Measurements from ENCODE around the gene GAS2L1. TPM values are rescaled to one million over a fixed set of nuclear protein-coding genes. Genes with fewer than 3 reads are reported as not detected.

Gene GAS2L1
- total and polyA plus RNA-seq, 2 donors (not counting 3 experiments of a cell fraction or from before 2014, with no cell fraction given) = 30.5 to 44.0 TPM

GRCh38 chr22:29302402-29302680, 4.1 kb upstream of the GAS2L1 start:
- Histone ChIP-seq H4K20me1 (replicated peaks; ENCODE audit: control insufficient read depth, extremely low read depth, insufficient read depth, low read length) (no peaks in the 10 kb centered on the region), H3K9me3 (replicated peaks; ENCODE audit: control insufficient read depth, insufficient read depth, low read length) (no peaks in the 10 kb centered on the region), H3K4me3 (replicated peaks in 1 of 3; ENCODE audit: insufficient read depth in 1 of 3, low read depth in 1 of 3, low read length in 3 of 3) (no peak overlapping the region), H3K79me2 (ENCODE audit: control insufficient read depth, insufficient read depth, low read length) (peaks cover 2% of the 10 kb centered on the region), H3K9ac (replicated peaks; ENCODE audit: extremely low read depth, insufficient read depth, low read length) (no peak overlapping the region), H3K36me3 (ENCODE audit: control insufficient read depth in 2 of 2, extremely low read depth in 1 of 2, insufficient read depth in 2 of 2, low read length in 2 of 2) (peaks cover 12 to 28% of the 10 kb centered on the region in 2 experiments), H3K27me3 (ENCODE audit: control insufficient read depth in 2 of 2, insufficient read depth in 2 of 2, low read length in 2 of 2) (no peaks in the 10 kb centered on the region), H3K27ac (ENCODE audit: insufficient read depth, low read depth, low read length) (no peak overlapping the region), H3K4me1 (ENCODE audit: control insufficient read depth, extremely low read depth, insufficient read depth, low read length) (no peaks in the 10 kb centered on the region), H3K4me2 (ENCODE audit: insufficient read depth, low read length) (no peak overlapping the region), H2AFZ (ENCODE audit: low read depth, low read length) (no peak overlapping the region), H3K9me1 (replicated peaks; ENCODE audit: control insufficient read depth, extremely low read depth, insufficient read depth, low read length) (no peaks in the 10 kb centered on the region)
- DNase-seq (ENCODE audit: low read depth, low spot score) = no peak
- intact Hi-C loops (cut with micrococcal nuclease) (no loop called here), dilution Hi-C loops (cut with MboI; ENCODE audit: extremely low pct_ligation_motif_present, low sequenced_read_pairs) (no loop called here)
- no peak for TF ChIP-seq POLR2A (IDR thresholded peaks at IDR 0.05; ENCODE audit: low read depth, low read length)
- TF ChIP-seq GATA2 (IDR thresholded peaks at IDR 0.05; ENCODE audit: insufficient read depth, insufficient read length, low read depth, low read length) = no peak
- no peak for TF ChIP-seq FOS (IDR thresholded peaks at IDR 0.05; ENCODE audit: borderline replicate concordance, insufficient read depth, low read length)
- POLR2A ChIA-PET = no interaction called here
- FAIRE-seq = no peak
- CTCF ChIA-PET = interaction anchor here (2.0 kb wide), 2 partner anchors 11 to 57 kb away, joined by 7 to 13 read pairs; no protein-coding TSS in a partner anchor
- BruUV-seq (replicated peaks) = no TSS peak

GRCh38 chr22:29302681-29303465, 3.6 kb upstream of the GAS2L1 start:
- intact Hi-C loops (cut with micrococcal nuclease) (no loop called here), dilution Hi-C loops (cut with MboI; ENCODE audit: extremely low pct_ligation_motif_present, low sequenced_read_pairs) (no loop called here)
- H3K4me1 ChIP-seq (ENCODE audit: control insufficient read depth, extremely low read depth, insufficient read depth, low read length) = peaks cover 5% of the 10 kb centered on the region
- no peaks in the 10 kb centered on the region for H3K9me3 ChIP-seq (replicated peaks; ENCODE audit: control insufficient read depth, insufficient read depth, low read length)
- peaks cover 6% of the 10 kb centered on the region for H3K79me2 ChIP-seq (ENCODE audit: control insufficient read depth, insufficient read depth, low read length)
- no peak overlapping the region for H3K9ac ChIP-seq (replicated peaks; ENCODE audit: extremely low read depth, insufficient read depth, low read length)
- ChIA-PET CTCF (interaction anchor here (0.8 to 2.0 kb wide), 5 partner anchors 10 to 57 kb away, joined by 3 to 13 read pairs (median 7); no protein-coding TSS in a partner anchor), POLR2A (no interaction called here)
- H3K27me3 ChIP-seq (ENCODE audit: control insufficient read depth in 2 of 2, insufficient read depth in 2 of 2, low read length in 2 of 2) = no peaks in the 10 kb centered on the region
- no peak for DNase-seq (ENCODE audit: low read depth, low spot score)
- peaks cover 7 to 23% of the 10 kb centered on the region in 2 experiments for H3K36me3 ChIP-seq (ENCODE audit: control insufficient read depth in 2 of 2, extremely low read depth in 1 of 2, insufficient read depth in 2 of 2, low read length in 2 of 2)
- H3K4me2 ChIP-seq (ENCODE audit: insufficient read depth, low read length) = no peak overlapping the region
- BruUV-seq (replicated peaks) = no TSS peak
- no peak for FAIRE-seq
- TF ChIP-seq POLR2AphosphoS5 (IDR thresholded peaks at IDR 0.05; ENCODE audit: insufficient read depth, low read depth, low read length) (no peak), FOS (IDR thresholded peaks at IDR 0.05; ENCODE audit: borderline replicate concordance, insufficient read depth, low read length) (no peak), MAX (IDR thresholded peaks at IDR 0.05; ENCODE audit: insufficient read depth, insufficient read length) (no peak), MYC (IDR thresholded peaks at IDR 0.05; ENCODE audit: low read depth, low read length) (no peak), GATA2 (IDR thresholded peaks at IDR 0.05; ENCODE audit: insufficient read depth, insufficient read length, low read depth, low read length) (no peak), POLR2A (IDR thresholded peaks at IDR 0.05; ENCODE audit: low read depth, low read length) (no peak), CTCF (IDR thresholded peaks at IDR 0.05; ENCODE audit: extremely low read depth in 1 of 2, insufficient read depth in 1 of 2, low read depth in 1 of 2, low read length in 2 of 2) (no peak), EZH2 (IDR thresholded peaks at IDR 0.05; ENCODE audit: borderline replicate concordance, low read depth, low read length, severe bottlenecking) (no peak), JUN (IDR thresholded peaks at IDR 0.05; ENCODE audit: borderline replicate concordance, insufficient read depth, insufficient read length, low read depth) (no peak)
- H2AFZ ChIP-seq (ENCODE audit: low read depth, low read length) = no peak overlapping the region
- H3K4me3 ChIP-seq (replicated peaks in 1 of 3; ENCODE audit: insufficient read depth in 1 of 3, low read depth in 1 of 3, low read length in 3 of 3) = no peak overlapping the region
- H3K9me1 ChIP-seq (replicated peaks; ENCODE audit: control insufficient read depth, extremely low read depth, insufficient read depth, low read length) = no peaks in the 10 kb centered on the region
- H4K20me1 ChIP-seq (replicated peaks; ENCODE audit: control insufficient read depth, extremely low read depth, insufficient read depth, low read length) = no peaks in the 10 kb centered on the region
- no peak overlapping the region for H3K27ac ChIP-seq (ENCODE audit: insufficient read depth, low read depth, low read length)
